IPS-18a (cell line): ENCODE data around the gene SVIL.
"Not testable (repeated sequence)": the region's sequence is repeated elsewhere in the genome, so short reads cannot be mapped to it uniquely, and the experiment has no call there.

Experiments used
- H3K27ac ChIP-seq: one replicate; pipeline ENCODE4 v1.5.1; 2013; ENCODE audit warnings: low read length
- H3K27me3 ChIP-seq: one replicate; pipeline ENCODE4 v1.6.1; 2013; ENCODE audit warnings: mild to moderate bottlenecking, low read length; ENCODE audit not compliant: control insufficient read depth, insufficient read depth
- H3K36me3 ChIP-seq: one replicate; pipeline ENCODE4 v1.6.1; 2013; ENCODE audit warnings: low read depth, low read length; ENCODE audit not compliant: control insufficient read depth
- H3K4me1 ChIP-seq: one replicate; pipeline ENCODE4 v1.6.1; 2013; ENCODE audit warnings: low read depth, low read length; ENCODE audit not compliant: control insufficient read depth
- H3K4me3 ChIP-seq: one replicate; pipeline ENCODE4 v1.5.1; 2013; ENCODE audit warnings: low read length
- H3K9ac ChIP-seq: one replicate; pipeline ENCODE4 v1.6.1; 2013; ENCODE audit warnings: mild to moderate bottlenecking, low read length, moderate library complexity
- H3K9me3 ChIP-seq: one replicate; pipeline ENCODE4 v1.6.1; 2013; ENCODE audit warnings: low read depth, low read length; ENCODE audit not compliant: control insufficient read depth

Gene SVIL

GRCh38 chr10:29596356-29596755 lies 38.4 kb downstream of the SVIL start:
- H3K4me1 ChIP-seq: no peaks in the 10 kb centered on the region
- no peaks in the 10 kb centered on the region for H3K27me3 ChIP-seq
- H3K27ac ChIP-seq: no peak overlapping the region
- H3K9me3 ChIP-seq: no peaks in the 10 kb centered on the region
- H3K9ac ChIP-seq: no peak overlapping the region
- H3K36me3 ChIP-seq: no peaks in the 10 kb centered on the region
- no peak overlapping the region for H3K4me3 ChIP-seq

GRCh38 chr10:29595636-29596225 lies 39.0 kb downstream of the SVIL start:
- Histone ChIP-seq H3K9ac (no peak overlapping the region), H3K27me3 (no peaks in the 10 kb centered on the region), H3K9me3 (no peaks in the 10 kb centered on the region), H3K4me3 (no peak overlapping the region), H3K4me1 (no peaks in the 10 kb centered on the region), H3K27ac (no peak overlapping the region), H3K36me3 (no peaks in the 10 kb centered on the region)

GRCh38 chr10:29595146-29595545 lies 39.6 kb downstream of the SVIL start:
- Histone ChIP-seq H3K4me1 (peaks cover 5% of the 10 kb centered on the region), H3K36me3 (no peaks in the 10 kb centered on the region), H3K27me3 (no peaks in the 10 kb centered on the region), H3K4me3 (no peak overlapping the region), H3K9me3 (no peaks in the 10 kb centered on the region), H3K27ac (no peak overlapping the region), H3K9ac (no peak overlapping the region)

- Histone ChIP-seq H3K9ac (no peak overlapping the region), H3K4me1 (peaks cover 25% of the 10 kb centered on the region), H3K27me3 (no peaks in the 10 kb centered on the region), H3K27ac (no peak overlapping the region), H3K9me3 (no peaks in the 10 kb centered on the region), H3K36me3 (no peaks in the 10 kb centered on the region), H3K4me3 (no peak overlapping the region)
These were observed 43.2 kb downstream of the SVIL start for GRCh38 chr10:29591651-29591968.

GRCh38 chr10:29590915-29591650 lies 43.7 kb downstream of the SVIL start:
- Histone ChIP-seq H3K9me3 (no peaks in the 10 kb centered on the region), H3K36me3 (no peaks in the 10 kb centered on the region), H3K4me3 (no peak overlapping the region), H3K9ac (no peak overlapping the region), H3K27ac (no peak overlapping the region), H3K27me3 (no peaks in the 10 kb centered on the region), H3K4me1 (peaks cover 25% of the 10 kb centered on the region)

- Histone ChIP-seq H3K4me3 (no peak overlapping the region), H3K27me3 (peaks cover 3% of the 10 kb centered on the region), H3K36me3 (no peaks in the 10 kb centered on the region), H3K9me3 (no peaks in the 10 kb centered on the region), H3K27ac (no peak overlapping the region), H3K4me1 (peaks cover 28% of the 10 kb centered on the region), H3K9ac (peak overlapping the region; percentile 16)
These were observed 45.9 kb downstream of the SVIL start for GRCh38 chr10:29588629-29589421.

- not testable (repeated sequence) for H3K9me3 ChIP-seq, H3K27ac ChIP-seq, H3K27me3 ChIP-seq, H3K36me3 ChIP-seq
- peaks cover 28% of the 10 kb centered on the region for H3K4me1 ChIP-seq
- H3K9ac ChIP-seq: peak overlapping the region; percentile 2
- H3K4me3 ChIP-seq: peak overlapping the region; percentile 26
These were observed 46.8 kb downstream of the SVIL start for GRCh38 chr10:29587750-29588628.

- not testable (repeated sequence) for H3K36me3 ChIP-seq, H3K27me3 ChIP-seq, H3K9me3 ChIP-seq, H3K9ac ChIP-seq, H3K27ac ChIP-seq
- Histone ChIP-seq H3K4me1 (peaks cover 28% of the 10 kb centered on the region), H3K4me3 (peak overlapping the region; percentile 26)
These were observed 47.5 kb downstream of the SVIL start for GRCh38 chr10:29587102-29587749.

- Histone ChIP-seq H3K9ac (no peak overlapping the region), H3K27me3 (peaks cover 3% of the 10 kb centered on the region), H3K4me3 (no peak overlapping the region), H3K36me3 (no peaks in the 10 kb centered on the region), H3K4me1 (peaks cover 28% of the 10 kb centered on the region), H3K27ac (no peak overlapping the region), H3K9me3 (no peaks in the 10 kb centered on the region)
These were observed 48.3 kb downstream of the SVIL start for GRCh38 chr10:29586509-29586908.

- H3K9ac ChIP-seq: no peak overlapping the region
- H3K4me1 ChIP-seq: peaks cover 27% of the 10 kb centered on the region
- H3K9me3 ChIP-seq: no peaks in the 10 kb centered on the region
- no peak overlapping the region for H3K4me3 ChIP-seq
- no peaks in the 10 kb centered on the region for H3K36me3 ChIP-seq
- H3K27ac ChIP-seq: no peak overlapping the region
- peaks cover 3% of the 10 kb centered on the region for H3K27me3 ChIP-seq
These were observed 49.2 kb downstream of the SVIL start for GRCh38 chr10:29585488-29585976.

- Histone ChIP-seq H3K9ac (no peak overlapping the region), H3K36me3 (no peaks in the 10 kb centered on the region), H3K9me3 (no peaks in the 10 kb centered on the region), H3K4me3 (no peak overlapping the region), H3K27me3 (peaks cover 3% of the 10 kb centered on the region), H3K27ac (no peak overlapping the region), H3K4me1 (peaks cover 21% of the 10 kb centered on the region)
These were observed 50.3 kb downstream of the SVIL start for GRCh38 chr10:29584436-29584835.
